GM21528 (cell line): Measurements from ENCODE around the gene MAPKAP1.

ENCODE experiments used
- ATAC-seq: cut with Tn5 transposase; IDR thresholded peaks from one replicate; pipeline ENCODE4 v1.9.1; 2021; ENCODE audit warnings: mild to moderate bottlenecking, moderate library complexity; ENCODE audit not compliant: unreplicated experiment, low FRiP score

Gene MAPKAP1

GRCh38 chr9:125706651-125707471, at the start of gene MAPKAP1:
Gene MAPKAP1 (minus strand): TSS chr9:125707208. CDS start chr9:125672574, 34,634 bp downstream.
- ATAC-seq: peak; percentile 90

GRCh38 chr9:125756518-125756917, 49.5 kb upstream of the MAPKAP1 start:
- ATAC-seq: no peak

GRCh38 chr9:125755340-125755739, 48.3 kb upstream of the MAPKAP1 start:
- no peak for ATAC-seq

- ATAC-seq: no peak
Measured at GRCh38 chr9:125754096-125754495, 47.1 kb upstream of the MAPKAP1 start.

GRCh38 chr9:125752070-125752628, 45.1 kb upstream of the MAPKAP1 start:
- ATAC-seq: no peak

- ATAC-seq: no peak
Measured at GRCh38 chr9:125750627-125751011, 43.6 kb upstream of the MAPKAP1 start.

- ATAC-seq: no peak
Measured at GRCh38 chr9:125749951-125750626, 43.1 kb upstream of the MAPKAP1 start.

- no peak for ATAC-seq
Measured at GRCh38 chr9:125749287-125749935, 42.4 kb upstream of the MAPKAP1 start.

- no peak for ATAC-seq
Measured at GRCh38 chr9:125748446-125749099, 41.6 kb upstream of the MAPKAP1 start.

GRCh38 chr9:125747765-125748445, 40.9 kb upstream of the MAPKAP1 start:
- ATAC-seq: no peak

- peak; percentile 8 for ATAC-seq
Measured at GRCh38 chr9:125747053-125747764, 40.2 kb upstream of the MAPKAP1 start, which contains the start of gene PBX3. Gene PBX3 (plus strand): TSS chr9:125747373.

GRCh38 chr9:125746774-125747052, 39.7 kb upstream of the MAPKAP1 start:
- ATAC-seq: no peak

GRCh38 chr9:125746017-125746773, 39.2 kb upstream of the MAPKAP1 start:
- ATAC-seq: peak; percentile 68

- ATAC-seq: no peak
Measured at GRCh38 chr9:125745682-125746016, 38.6 kb upstream of the MAPKAP1 start.

- ATAC-seq: no peak
Measured at GRCh38 chr9:125745018-125745417, 38.0 kb upstream of the MAPKAP1 start.

- ATAC-seq: no peak
Measured at GRCh38 chr9:125744616-125745015, 37.6 kb upstream of the MAPKAP1 start.

- no peak for ATAC-seq
Measured at GRCh38 chr9:125743682-125744428, 36.8 kb upstream of the MAPKAP1 start.

- no peak for ATAC-seq
Measured at GRCh38 chr9:125742657-125743056, 35.6 kb upstream of the MAPKAP1 start.
